Activated CD4-positive, alpha-beta T cell treated with anti-CD3 and anti-CD28 coated beads, Interleukin-2, amount 50 U/mL, for 1 hour (primary cell): Measurements from ENCODE around the gene GPR83.
"Not testable (repeated sequence)": the region's sequence is repeated elsewhere in the genome, so short reads cannot be mapped to it uniquely, and the experiment has no call there.

ENCODE experiments used
- DNase-seq: peaks from one replicate; pipeline ENCODE4 v3.0.0-alpha.2; 2020

Gene GPR83

DNA sequence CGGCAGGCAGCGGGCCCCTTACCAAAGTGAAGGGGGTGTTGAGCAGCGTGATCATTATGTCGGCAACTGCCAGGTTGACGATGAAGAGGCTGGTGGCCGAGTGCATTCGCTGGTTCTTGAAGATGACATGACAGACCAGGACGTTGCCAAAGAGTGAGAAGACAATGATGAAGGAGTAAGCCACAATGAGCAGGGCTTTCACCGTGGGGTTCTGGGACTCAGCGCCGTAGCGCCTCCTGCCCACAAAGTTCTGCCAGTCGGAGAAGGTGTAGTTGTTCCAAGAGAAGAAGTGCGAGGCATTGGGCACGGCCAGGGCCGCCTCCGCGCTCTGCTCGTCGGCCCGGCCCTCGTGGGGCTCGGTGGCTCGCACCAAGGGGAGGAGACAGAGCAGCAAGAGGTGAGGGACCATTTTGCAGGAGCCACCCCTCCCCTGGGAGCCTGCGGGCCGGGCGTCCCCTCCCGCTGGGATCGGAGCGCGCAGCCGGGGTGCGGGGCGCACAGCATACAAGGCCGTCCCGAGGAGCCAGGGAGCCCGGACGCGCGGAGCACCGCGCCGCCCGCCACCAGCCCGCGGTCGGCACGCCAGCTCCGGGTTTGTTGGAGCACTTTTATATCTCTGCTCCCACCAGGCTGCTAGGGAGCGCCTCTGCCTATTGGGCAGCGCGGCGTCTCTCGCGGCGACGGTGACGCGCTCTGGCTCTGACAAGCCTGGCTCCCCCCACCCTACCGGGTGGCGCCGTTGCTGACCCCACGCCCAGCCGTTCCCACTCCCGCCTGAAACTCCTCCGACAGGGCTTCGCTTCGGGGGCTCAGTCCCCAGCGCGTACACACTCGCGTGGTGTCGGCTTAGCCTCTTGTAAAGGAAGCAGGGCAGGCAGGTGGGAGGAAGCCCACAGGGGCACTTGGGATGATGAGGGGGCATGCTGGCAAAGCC, at the start of gene GPR83:
GPR83 (minus strand) TSS at position 581 of the 934 bp plus-strand sequence; CDS start at position 409, 172 bp downstream.
- DNase-seq: no peak

DNA sequence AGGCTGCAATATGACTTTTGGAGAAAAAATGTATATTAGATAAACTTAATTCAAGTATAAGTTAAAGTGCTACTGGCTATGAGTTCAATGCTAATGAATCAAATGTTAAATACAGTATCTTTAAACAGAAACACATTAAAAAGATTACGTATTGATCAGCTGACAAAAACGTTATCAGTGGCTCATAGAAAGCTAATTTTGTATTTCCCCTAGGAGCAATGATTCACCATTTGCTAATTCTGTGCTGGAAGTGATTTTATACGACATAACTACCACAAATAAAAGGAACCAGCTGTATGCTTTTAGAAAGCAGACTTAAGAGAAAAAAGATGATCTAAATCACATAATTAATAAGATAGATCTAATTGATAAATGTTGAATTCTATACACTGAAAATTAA, 48.8 kb upstream of the GPR83 start:
- no peak for DNase-seq

DNA sequence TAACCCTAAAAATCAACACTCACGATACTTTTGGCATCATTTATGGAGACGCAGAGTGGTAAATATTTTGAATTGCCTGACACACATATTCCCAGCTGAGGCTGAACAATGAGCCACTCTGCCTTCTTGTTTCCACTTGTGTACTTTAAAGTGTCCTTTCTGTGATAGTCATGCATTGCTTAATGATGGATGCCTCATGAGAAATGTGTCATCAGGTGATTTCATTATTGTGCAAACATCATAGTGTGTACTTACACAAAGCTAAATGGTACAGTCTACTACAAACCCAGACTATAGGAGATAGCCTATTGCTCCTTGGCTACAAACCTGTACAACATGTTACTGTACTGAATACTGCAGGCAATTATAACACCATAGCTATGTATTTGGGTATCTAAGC, 48.2 kb upstream of the GPR83 start:
- no peak for DNase-seq

DNA sequence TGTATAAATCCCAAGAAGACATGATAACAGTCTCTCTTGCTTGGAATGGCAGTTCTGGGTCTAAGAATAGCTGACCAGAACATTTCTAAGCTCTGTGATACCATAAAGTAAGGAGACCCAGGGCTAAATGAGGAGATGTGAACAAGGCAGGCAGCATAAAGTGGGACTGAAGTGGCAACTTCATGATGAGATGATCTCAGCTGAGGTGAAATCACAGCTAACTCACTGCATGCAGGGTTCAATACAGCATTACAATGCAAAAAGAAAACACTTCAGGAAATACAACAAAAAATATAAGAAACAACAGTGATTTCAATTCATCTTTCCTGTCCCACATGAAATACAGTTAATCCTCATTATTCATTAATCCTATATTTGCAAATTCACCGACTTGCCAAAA, 47.8 kb upstream of the GPR83 start:
- DNase-seq: no peak

DNA sequence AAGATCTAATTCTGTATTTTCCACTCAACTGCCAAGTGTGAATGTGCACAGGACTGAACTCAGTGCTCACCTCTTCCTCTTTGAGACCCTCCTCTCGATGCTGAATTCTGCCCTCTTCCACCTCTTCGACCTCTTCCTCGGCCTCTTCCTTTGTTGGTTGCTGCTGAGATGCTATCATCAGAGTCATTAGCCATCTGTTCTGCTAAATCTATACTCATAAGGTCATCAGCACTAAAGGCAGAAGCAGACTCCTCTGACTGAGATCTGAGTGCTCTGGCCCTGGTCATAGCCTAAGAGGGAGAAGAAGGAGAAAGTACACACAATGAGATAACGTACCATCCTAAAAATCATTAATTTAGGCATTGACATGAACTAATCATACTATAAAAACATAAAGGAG, 45.9 kb upstream of the GPR83 start:
- no peak for DNase-seq

DNA sequence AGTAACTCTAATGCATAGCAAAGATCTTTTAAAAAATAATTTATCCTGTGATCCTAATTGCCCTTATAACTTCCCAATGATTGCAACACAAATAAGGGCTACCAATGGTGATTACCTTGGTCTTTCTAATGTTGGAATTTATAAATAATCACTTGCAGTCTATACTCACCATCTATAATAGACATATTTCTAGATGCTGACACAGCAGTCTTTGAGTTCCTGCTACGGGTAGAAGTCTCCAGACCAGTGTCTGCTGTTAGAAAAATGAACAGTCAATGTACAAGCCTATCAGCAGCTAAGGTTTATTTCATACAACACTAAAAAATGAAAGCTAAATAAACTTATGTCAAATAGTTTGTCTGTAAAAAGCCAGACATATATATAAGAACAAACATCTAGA, 44.4 kb upstream of the GPR83 start:
- no peak for DNase-seq

DNA sequence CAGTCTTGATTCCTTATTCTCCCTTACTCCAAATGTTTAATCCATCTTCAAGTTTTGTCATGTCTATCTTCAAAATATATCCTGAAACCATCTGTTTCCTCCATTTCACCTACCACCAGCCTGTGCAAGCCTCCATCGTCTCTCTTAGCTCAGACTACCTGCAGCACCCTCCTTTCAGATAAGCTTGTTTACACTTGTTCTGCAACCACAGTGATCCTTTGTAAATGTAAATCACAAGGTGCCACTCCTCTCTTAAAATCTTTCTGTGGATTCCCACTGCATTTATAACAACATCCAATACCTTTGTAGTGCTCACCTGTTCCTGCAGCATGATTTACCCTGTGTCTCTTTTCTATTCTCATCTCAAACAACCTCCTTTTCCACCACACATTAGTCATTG, 31.8 kb upstream of the GPR83 start:
- DNase-seq: no peak

DNA sequence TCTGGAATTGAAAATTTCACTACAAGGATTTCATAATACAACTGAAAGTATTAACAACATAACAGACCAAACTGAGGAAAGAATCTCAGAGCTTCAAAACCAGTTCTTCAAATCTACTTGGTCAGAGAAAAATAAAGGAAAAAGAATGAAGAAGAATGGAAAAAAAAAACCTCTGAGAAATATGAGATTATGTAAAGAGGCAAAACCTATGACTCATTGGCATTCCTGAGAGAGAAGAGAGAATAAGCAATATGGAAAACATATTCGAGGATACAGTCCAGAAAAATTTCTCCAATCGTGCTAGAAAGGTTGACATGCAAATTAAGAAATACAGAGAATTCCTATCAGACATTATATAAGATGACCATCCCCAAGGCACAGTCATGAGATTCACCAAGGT, 23.4 kb upstream of the GPR83 start:
- no peak for DNase-seq

DNA sequence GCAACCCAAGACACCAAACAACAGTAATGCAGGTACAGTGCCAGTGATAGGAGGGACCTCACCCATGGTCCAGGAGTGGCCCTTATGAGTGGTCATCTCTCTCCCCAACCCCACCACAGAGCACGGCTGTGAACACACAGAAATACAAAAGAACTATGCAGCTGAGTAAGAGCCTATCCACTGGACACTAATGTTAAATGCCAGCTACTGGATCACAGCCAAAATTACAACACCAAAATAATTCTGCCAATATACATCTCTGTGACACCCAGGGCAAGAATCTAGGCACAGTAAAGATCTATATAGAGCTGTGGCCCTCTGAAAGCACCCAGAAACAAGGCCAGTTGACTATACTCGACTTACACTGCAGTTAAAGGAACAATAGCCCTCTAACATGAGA, 22.8 kb upstream of the GPR83 start:
- DNase-seq: no peak

DNA sequence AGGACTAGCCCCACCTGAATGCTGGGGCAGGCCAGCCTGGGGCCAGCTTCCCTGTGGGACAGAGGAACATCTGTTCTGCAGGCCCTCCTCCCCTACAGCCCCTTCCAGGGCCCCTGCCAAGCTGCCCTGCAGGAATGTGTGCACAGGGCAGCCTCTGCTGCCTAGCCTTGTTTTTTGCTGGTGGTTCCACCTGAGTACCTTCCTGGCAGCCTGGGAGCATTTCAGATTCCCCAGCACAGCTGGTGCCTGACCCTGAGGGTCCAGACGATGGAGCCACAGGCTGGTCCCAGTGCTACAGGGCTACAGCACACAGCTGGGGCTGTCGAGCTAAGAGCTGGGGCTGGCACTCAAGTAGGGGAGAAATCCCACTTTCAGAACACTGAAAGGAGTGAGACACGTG, 22.3 kb upstream of the GPR83 start:
- DNase-seq: no peak

DNA sequence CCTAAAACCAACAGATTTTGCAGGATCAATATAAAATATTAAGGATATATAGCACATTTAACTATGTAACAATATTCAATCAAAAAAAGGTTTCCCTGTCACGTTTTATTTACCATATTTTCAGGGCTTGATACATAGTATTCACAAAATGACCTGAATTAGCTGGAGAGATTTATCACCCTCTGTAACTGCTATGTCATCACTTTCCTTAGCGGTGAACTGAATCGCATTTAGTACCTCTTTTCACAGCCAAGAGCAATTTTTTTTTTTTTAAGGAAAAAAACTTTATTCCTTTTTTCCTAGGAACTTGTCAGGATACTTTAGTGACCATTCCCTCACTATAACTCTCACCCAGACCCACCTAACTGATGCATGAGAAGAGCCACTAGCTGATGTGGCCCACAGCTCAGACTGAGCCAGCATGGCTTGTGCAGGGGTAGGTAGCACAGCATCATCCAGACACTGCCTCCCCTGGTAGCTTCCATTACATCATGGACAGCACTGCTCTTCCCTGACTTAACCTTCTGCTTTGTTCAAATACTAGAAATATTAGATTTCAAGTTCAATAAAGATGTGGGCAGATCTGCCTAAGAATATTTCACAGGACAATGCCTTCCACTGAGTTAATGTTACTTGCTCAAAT, 17.0 kb upstream of the GPR83 start:
- no peak for DNase-seq

DNA sequence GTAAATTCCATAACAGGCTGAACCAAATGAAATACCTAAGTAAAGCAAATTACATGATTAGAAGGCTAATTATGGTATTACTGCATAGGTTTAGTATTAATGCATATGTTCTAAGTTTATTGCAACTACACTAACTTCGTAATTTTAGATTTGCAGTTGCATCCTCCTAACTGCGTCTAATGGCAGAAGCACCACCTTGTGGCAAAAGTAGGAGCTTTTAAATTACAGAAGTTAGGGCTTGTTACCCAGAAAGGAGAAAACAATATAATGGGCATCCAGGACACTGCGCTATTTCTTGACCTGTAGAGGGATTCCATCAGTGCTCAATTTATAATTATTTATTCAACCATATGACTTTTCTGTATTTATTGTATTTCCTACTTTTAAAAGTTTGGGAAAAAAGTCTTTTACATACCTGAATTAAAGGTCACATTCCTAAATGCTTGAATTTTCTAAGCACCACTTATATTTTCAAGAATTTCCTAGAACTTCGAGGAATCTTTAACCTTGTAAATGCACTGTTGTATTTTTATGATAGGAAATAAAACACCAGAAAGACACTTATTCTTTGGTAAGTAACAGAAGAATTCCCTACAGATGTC, 16.3 kb upstream of the GPR83 start:
- DNase-seq: no peak

DNA sequence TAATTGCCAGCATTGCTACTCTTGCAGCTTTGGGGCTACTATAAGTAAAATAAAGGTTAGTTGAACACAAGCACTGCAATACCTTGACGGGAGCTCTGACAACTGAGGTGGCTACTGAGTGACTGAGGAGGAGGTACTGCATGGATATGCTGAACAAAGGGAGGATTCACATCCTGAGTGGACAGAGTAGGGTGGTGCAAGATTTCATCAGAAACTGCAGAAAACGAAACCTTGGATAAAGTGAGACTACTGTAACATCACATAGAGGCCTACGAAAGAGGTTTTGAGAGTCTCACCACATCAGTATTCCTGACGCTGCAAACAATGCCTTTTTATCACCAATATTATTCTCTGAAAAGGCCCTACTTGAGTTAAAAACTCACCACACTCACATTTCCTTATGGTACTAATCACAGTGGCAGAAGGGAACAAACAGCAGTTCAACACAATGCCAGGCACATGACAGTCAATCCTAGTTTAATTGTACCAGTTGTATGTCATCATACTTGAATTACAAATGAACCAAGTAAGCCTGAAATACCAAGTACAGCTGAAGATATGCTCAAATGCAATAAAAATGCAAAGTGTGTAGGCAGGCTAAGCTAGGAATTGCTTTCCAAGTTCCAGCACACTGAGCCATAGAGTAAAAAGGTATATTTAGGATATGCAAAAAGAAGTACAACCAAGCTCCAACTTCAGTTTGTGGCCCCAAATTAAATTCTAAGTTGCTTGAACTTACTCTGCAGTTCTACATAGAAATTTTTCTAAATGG, 4.0 kb upstream of the GPR83 start:
- no peak for DNase-seq

DNA sequence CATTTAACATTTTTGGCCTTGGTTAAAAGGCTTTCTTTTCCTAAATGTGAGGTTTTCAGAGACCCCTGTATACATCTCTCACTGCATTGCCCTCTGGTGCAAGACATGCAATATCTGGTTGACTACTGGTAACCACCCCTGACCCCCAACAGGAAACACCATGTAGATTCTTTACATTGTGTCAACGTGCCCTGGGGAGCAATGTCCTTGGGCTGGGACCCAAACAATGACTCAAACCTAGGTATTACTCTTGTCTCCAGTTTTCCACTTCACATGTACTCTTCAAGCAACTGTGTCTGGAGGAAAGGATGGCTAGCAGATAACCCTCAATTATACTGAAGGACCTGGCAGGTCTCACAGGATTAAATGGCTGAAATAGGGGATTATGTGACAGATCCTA, 1.1 kb upstream of the GPR83 start:
- no peak for DNase-seq

DNA sequence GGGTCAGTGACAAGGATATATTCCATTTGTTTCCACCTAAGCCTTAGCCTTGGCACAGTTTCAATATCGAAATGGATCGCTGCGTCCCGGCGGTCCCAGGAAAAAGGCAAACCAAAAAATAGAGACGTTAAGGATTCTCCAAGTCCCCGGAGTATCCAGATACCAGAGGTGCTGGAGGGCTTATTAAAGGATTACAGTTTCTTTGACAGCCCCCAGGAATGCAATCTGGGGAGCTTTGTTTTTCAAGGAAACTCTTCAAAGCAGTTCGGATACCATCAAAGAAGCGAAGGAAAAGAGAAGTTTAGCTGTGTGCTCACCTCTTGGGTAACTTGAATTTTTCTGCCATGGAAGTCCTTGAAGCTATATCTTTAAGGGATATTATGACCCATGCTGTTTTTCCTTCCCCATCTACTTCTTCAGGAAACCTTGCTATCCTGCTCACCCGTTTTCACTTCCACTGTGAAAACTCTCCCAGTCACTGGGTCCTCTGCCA, 600 bp upstream of the GPR83 start:
- DNase-seq: no peak

DNA sequence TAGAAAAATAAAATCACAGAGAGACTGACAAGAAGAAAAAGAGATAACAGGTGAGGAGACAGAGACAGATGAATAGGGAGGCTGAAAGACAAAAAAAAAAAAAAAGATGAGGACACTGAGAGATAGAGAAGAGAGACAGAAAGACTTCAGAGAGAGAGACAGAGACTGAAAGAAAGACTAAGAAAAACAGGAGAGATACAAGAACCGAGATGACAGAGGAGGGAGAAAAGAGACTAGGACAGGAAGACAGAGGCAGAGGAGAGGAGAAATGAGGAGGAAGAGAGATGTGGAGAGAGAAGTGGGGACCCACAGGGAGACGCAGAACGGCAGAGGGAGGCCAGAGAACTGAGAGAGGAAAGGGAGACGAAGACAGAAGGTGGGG, 771 bp downstream of the GPR83 start:
- DNase-seq: no peak

DNA sequence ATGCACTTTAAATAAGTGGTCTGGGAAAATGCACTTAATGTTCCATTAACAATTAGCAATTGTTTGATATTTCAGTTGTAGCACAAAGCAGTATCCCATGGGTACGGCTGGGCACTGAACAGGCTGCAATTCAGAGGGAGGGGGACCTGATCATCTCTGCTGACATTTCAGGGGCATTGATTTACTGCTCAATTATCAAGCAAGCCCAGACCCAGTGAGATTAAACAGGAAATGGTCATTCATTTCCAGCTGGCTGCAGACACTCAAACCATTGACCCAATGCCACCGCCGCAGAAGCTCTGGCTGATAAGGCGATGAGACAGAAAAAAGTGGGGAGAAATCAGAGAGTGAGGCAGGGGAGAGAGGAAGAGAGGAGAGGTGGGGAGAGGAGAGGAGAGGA, 1.2 kb downstream of the GPR83 start:
- no peak for DNase-seq

DNA sequence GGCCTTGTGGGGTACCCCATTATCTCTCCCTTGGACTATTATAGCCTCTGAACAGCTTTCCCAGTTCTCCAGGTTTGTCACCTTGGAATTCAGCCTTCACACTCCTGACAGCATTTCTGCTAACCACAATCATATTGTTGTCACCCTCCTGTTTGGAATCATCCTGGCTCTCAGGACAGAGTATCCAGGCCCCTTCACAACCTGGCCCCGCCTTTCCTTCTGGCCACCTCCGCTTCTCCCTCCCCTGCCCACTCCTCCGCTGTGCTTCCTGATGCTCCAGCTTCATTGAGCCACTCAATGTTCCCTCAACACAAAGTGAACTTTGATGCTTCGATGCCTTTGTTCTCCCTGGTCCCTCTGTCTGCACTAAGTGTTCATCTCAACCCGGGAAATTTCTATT, 3.1 kb downstream of the GPR83 start:
- DNase-seq: no peak

DNA sequence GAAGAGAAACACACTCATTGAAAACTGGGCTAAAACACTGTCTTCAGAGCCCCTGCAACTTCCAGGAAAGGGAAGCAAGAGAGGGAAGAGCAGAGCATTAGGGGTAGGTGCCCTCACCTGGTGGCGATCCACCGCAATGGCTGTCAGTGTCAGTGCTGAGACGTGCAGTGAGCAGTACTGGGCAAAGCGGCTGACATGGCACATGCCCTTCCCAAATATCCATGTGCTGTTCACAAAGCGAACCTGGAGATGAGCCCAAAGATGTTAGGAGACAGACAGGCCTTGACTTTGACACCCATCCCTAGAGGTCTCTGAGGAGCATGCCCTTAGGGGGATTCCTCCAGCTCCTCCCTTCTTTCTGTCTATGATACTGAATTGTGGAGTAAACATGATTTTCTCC, 4.9 kb downstream of the GPR83 start:
- DNase-seq: no peak

DNA sequence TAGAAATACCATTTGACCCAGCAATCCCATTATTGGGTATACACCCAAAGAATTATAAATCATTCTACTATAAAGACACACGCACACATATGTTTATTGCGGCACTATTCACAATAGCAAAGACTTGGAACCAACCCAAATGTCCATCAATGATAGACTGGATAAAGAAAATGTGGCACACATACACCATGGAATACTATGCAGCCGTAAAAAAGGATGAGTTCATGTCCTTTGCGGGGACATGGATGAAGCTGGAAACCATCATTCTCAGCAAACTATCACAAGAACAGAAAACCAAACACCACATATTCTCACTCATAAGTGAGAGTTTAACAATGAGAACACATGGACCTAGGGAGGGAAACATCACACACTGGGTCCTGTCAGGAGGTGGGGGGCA, 9.3 kb downstream of the GPR83 start:
- DNase-seq: not testable (repeated sequence)

DNA sequence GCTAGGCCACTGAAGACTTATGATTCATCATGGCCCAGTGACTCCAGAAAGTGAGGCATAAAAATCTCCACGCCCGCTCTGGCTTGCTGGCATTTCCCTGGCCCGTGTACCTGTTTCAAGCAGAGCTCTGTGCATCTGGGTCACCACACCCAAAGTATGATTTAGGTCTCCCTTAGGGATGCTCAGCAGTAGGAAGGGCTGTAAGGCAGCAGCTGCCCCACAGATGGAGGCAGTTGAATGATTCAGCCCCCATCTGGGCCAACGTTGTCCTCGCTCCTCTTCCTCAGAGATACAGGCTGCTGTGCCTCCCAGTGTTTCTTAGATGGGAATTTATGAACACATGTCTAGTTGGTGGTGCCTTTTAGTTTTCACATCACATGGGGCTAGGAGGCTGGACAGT, 21.6 kb downstream of the GPR83 start:
- no peak for DNase-seq

DNA sequence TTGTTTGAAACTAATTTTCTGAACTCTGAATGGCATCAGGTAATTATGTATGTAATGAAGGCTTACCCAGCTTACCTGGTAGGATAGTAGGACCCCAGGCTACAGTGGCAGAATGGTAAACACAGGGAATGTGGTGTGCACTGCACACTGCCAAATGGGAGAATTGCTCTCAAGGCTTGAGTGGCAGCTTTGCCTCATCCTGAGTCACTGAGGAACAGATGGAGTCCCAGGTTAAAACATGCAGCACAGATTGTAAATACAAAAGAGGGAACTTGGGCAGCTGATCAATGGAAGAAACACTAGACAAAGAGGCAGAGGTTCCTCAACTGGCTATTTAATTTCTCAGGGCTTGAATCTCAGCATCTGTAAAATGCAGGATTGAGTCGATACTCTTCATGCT, 24.4 kb downstream of the GPR83 start:
- DNase-seq: no peak

DNA sequence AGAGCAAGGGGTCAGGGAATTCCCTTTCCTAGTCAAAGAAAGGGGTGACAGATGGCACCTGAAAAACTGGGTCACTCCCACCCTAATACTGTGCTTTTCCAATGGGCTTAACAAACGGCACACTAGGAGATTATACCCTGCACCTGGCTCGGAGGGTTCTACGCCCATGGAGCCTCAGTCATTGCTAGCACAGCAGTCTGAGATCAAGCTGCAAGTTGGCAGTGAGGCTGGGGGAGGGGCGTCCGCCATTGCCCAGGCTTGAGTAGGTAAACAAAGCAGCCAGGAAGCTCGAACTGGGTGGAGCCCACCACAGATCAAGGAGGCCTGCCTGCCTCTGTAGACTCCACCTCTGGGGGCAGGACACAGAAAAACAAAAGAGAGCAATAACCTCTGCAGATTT, 30.6 kb downstream of the GPR83 start:
- not testable (repeated sequence) for DNase-seq
